T-helper 1 cell treated with Interleukin-12 subunit alpha and Interleukin-12 subunit beta and Interleukin-4 antibody, amounts not matched to agents 30 ng/mL and 1 ng/mL, for 36 hours (primary cell): ENCODE measurements around the gene SAMD5. TPM values are rescaled to one million over a fixed set of nuclear protein-coding genes. Genes with fewer than 3 reads are reported as not detected.

Source experiments
- intact Hi-C: fragments of 100-400 bp; cut with micrococcal nuclease; formaldehyde crosslinking; loops from one replicate; pipeline ENCODE4 v1.15.1; 2024
- total RNA-seq: library from RNA; stranded (reverse); gene quantifications from 2 replicates; pipeline ENCODE4 v1.2.3, GENCODE V29; 2022

SAMD5 gene
- not detected in 2 replicates for total RNA-seq

DNA sequence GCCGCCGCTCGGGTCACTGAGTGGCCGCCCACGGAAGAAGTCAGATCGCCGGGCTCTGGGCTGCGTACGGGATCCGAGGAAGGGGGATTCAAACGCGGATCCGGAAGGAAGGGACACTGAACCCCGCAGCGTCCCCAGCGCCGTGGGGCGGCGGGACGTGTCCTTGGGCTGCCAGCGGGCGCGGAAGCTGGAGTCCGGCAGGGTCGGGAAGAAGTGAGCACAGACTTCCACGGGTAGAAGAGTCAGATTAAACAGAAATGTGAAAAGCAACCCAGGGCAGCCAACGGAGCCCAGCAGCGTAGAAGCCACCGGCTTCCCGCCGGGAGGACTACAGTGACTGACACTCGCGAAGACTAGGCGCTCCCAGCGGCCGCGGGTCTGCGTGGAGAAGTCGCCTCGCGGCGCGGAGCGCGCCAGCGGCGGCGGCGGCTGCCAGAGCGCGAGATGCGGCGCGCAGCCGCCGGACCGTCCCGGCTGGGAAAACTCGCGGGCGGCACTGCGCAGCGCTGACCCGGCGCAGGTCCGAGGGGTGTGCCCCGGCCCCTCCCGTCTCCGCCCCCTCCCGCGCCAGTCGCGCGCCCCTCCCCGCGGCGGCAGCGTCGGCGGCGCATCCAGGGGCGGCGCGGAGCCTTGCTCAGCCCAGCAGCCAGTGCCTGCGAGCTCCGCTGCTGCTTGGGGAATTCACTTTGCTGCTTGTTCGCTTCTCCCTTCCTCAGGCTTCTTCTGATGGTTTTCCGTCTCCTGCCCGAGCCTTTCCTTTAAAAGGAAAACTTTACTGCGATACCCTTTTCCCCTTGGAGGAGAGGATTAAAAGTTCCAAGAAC lies at the start of gene SAMD5:
TSS of gene SAMD5 (plus strand) at position 649 of the 824 bp plus-strand sequence. CDS start 239 bp downstream, outside the sequence.
- intact Hi-C loops, result loop anchor here (5.0 to 10.0 kb wide), 2 partner anchors 464 to 653 kb away; no protein-coding TSS in a partner anchor

DNA sequence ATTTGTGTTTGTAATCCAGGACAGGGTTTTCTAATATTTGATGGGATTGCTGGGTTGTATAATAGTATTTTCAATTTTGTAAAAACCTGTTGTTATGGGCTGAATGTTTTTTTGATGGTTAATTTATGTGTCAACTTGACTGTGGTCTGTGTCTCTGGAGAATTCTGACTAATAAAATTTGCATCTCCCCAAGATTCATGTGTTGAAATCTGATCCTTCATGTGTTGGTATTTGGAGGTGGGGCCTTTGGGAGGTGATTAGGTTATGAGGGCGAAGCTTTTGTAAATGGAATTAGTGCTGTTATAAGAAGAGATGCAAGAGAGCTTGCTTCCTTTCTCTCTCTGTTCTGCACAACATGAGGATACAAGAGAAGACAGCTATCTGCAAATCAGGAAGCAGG lies 48.7 kb upstream of the SAMD5 start:
- intact Hi-C loops, result no loop called here

DNA sequence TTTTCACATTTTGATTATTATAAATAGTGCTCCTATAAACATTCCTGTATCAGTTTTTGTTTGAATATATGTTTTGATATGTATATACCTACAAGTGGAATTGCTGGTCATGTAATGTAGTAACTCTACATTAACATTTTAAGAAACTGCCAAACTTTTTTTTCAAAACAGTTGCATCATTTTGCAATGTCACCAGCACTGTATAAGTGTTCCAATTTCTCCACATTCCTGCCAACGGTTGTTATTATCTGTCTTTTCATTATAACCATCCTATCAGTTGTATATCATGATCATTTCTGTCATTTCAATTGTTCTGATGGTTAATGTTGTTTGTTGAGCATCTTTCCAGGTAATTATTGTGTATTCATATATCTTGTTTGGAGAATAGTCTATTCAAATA lies 44.8 kb upstream of the SAMD5 start:
- intact Hi-C loops, result no loop called here

DNA sequence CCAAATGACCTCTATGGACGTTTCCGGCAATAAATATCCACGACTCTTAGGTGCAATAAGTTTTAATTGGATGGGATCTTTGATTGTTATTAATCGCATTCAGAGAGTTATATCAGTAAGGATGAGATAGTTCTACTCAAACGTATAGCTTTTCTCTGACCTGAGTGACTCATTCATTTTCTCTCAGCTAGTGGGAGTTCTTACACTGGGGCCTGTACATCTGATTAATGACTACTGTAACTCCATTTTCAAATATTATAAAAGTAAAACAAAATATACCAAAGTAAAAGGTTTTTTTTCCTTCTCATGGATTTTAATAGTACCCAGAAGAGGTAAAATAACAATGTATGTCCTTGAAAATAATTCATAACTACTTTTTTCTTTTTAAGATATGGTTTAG lies 41.1 kb upstream of the SAMD5 start:
- intact Hi-C loops, result no loop called here

DNA sequence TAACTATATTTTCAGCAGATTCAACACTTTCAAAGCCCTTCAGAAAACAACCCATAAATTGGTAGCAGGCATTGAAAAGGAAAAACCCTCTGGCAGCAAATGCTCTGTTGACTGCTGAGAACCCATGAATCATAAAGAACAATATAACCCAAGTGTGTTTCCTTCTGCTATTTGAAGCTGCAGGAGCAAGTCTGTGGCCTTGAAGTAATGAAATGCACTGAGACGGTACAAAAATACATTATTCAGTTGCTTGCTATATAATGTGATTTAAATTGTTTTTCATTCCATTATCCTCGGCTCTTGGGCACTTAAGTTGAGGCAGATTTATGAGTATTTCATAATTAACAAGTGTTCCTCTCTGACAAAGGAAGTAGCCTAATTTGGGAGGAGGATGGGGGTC lies 40.6 kb upstream of the SAMD5 start:
- intact Hi-C loops, result no loop called here

DNA sequence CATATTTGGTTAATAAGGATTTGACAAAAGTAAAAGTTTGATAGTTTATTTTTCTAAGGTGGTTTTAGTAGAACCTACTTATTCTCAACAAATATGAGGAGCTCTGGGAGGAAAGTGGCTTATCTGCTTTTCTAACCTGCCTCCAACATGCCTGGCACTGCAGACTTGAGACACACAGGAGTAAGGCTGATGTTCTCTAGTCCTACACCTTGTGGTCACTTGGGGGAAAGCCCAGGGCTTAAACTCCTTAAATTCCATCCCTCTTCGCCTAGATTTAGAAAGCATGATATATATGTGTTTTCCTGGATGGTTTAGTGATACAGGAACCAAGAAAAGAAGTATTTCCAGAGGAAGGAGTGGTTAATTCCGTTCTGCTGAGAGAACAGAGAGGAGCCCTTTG lies 39.9 kb upstream of the SAMD5 start:
- intact Hi-C loops, result no loop called here

DNA sequence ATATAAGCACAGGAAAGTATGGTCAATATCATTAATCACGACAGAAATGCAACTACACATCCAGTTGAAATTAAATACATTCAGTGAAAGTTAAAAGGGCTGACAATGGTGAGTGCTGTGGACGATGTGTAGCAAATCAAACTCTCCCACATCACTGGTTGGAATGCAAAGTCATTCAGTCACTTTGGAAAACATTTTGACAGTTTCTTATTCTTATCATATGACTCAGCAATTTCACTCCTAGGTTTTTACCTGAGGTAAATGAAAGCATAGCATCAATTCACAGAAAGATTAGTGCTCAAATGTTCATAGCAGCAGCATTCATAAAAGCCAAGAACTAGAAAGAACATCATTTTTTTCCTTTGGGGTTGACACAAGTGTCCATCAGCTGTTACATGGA lies 28.6 kb upstream of the SAMD5 start:
- intact Hi-C loops, result no loop called here

DNA sequence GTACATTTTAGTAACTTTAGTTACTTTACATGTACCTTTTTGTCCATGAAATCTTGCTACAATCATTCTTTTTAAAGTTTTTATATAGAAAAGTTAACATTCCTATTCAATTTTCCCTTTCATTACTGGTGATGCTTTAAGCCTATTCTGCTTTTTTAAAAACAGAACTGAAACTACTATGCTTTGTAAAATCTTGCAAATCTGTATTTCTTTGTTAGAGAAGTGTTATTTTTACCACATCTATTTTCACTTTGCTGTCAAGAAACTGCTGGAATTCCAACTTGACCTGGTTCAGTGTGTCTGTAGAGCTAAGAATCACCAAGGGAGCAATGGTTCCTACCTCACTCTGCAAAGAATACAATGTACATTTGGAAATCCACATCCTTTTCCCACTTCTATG lies 21.8 kb upstream of the SAMD5 start:
- intact Hi-C loops, result no loop called here

DNA sequence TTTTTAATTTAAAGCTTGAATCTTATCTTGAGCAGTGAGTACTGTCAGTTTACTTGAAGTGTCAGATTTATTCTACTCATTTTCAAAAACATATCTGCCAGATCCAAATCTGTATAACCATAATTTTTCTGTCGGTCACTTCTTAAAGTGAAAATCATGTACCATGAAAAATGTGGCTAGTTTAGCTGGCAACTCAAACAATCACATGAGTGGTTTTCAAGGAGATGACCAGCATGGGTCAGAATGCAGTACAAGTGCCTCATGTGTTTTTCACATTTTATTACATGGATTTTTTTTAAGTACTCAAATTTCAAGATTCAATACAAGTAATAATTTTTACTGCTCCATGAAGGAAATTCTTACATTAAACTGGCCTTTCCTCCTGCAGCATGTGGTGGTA lies 11.0 kb upstream of the SAMD5 start:
- intact Hi-C loops, result no loop called here

DNA sequence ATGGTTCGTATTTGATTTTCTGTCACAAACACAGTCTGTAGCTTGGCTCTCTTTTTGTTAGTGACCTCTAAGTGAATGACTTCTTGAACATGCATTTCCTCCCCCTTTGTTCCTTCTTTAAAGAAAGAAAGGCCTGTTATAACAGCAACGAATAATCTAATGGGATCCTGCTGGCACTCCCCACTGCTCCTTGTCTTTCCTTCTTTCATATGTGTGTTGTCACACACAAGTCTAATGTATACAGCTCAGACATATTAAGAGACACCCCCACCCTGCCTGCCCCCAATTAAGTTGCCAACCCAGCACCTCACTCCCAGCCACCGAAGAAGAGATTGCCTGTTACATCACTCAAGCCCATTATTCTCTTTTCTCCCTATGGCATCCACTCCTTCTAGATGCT lies 4.9 kb upstream of the SAMD5 start:
- intact Hi-C loops, result loop anchor here (10.0 kb wide), 1 partner anchor 649 kb away; no protein-coding TSS in a partner anchor

DNA sequence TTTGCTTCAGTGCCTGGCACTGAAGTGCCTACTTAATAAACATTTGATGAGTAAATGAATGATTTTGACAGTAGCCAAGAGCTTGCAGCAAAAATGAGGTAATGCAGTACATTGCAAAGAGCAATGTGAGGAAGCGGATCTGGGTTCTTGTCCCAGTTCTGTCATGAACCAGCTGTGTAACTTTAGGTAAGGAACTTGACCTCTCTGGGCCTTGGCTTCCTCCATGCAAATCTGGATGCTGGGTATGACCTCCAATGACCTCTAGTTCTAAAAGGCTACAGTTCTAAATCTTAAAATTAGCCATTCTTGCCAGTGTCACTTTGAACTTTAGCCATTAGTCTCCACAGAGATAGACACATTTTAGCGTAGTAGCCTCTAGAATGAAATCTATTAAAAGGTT lies 3.6 kb upstream of the SAMD5 start:
- intact Hi-C loops, result loop anchor here (5.0 to 10.0 kb wide), 2 partner anchors 467 to 650 kb away; no protein-coding TSS in a partner anchor

DNA sequence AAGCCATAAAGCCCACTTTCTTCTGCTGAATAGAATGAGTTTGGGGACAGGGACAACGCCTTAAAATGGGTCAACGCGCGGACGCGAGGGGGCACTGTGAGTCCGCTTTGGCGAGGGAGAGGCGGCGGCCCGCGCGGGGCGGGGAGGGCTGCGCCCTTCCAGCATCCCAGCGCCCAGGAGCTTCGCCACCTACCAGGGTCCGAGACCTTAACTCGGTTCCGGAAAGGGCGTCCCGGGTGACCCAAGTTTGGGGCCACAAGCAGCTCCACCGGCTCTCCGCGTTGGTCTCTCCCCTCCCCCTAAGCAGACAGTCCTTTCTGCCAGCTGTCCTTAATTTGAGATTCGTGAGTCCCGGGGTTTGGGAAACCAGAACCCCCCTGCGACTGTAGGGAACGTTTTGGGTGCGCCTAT lies 1.8 kb upstream of the SAMD5 start:
- intact Hi-C loops, result loop anchor here (5.0 to 10.0 kb wide), 2 partner anchors 466 to 652 kb away; no protein-coding TSS in a partner anchor

DNA sequence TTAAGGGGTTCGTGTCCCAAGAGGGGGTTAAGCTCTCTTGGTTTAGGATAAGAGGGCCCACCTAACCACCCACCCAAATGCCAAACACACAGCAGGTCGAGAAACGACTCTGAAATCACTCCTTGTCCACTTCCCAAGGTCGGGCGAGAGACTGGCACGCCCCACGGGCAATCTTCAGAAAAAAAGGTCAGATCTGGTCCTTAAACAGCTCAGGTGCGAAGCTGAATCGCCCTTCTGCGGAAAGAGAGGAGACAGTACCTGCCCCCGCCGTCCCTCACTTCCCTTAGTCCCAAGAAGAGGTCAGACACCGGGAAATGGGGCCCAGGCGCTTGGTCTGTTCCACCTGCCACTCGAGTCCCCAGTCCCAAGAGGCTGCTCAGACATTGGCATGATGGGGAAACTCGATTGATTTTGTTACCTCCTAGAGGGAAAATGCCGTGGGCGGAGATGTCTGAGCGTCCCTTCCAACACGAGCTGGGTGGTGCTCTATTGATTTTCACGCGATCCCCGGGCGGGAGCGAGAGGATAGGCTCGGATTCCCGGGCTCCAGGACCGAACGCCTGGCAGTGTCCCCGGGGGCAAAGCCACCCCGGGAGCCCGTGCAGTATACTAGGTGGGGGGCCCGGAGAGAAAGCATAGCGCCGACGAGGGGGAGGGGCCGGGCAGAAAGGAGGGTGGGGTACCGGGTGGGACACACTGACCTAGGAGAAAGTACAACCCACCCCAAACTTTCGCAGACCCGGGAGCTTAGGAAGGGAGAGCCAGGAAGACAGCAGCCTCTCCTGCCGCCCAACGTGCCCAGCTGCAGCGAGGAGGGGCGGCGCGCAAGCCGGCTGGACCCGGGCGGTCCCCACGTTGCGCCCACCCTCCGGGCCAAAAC lies 1.1 kb upstream of the SAMD5 start:
- intact Hi-C loops, result loop anchor here (5.0 to 10.0 kb wide), 2 partner anchors 465 to 653 kb away; no protein-coding TSS in a partner anchor

DNA sequence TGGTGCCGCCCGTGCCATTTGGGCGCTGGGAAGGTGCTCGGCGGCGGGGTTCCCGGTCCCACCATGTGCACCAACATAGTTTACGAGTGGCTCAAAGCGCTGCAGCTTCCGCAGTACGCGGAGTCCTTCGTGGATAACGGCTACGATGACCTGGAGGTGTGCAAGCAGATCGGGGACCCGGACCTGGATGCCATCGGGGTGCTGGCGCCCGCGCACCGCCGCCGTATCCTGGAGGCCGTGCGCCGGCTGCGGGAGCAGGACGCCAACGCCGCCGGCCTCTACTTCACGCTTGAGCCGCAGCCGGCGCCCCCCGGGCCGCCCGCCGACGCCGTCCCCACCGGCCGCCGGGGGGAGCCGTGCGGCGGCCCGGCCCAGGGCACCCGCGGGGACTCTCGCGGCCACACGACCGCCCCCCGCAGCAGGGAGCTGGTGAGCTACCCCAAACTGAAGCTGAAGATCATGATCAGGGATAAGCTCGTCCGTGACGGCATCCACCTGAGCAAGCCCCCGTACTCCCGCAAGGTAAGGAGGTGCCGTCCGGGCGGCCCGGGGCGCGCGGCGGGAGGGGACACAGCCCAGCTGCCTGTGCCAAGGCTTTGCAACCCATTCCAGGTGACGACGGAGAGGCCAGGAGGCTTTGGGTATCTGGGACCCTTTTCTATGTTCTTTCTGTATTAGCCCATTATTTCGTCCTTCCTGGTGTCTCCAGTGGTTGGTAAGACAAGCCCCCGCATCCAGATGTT lies 547 bp downstream of the SAMD5 start:
- intact Hi-C loops, result loop anchor here (5.0 to 10.0 kb wide), 2 partner anchors 463 to 654 kb away; no protein-coding TSS in a partner anchor

DNA sequence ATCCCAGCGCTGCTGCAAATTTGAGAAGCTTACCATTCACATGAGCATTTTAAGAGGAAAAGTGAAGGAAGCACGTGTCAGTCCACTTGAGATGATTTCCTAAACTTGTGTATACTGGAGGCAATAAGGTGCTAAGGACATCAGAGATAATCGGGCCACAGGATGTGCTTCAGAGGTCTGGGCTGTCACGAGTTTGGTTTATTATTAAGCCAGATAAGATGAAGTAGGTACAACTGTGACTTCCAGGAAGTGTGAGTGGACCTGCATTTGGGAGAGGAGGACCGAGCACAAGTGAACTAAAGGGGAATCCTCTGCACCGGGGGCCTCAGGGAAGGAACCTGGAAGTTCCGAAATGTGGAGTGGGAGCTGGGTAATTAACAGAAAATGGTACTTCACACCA lies 1.4 kb downstream of the SAMD5 start:
- intact Hi-C loops, result loop anchor here (5.0 to 10.0 kb wide), 2 partner anchors 462 to 655 kb away; no protein-coding TSS in a partner anchor

DNA sequence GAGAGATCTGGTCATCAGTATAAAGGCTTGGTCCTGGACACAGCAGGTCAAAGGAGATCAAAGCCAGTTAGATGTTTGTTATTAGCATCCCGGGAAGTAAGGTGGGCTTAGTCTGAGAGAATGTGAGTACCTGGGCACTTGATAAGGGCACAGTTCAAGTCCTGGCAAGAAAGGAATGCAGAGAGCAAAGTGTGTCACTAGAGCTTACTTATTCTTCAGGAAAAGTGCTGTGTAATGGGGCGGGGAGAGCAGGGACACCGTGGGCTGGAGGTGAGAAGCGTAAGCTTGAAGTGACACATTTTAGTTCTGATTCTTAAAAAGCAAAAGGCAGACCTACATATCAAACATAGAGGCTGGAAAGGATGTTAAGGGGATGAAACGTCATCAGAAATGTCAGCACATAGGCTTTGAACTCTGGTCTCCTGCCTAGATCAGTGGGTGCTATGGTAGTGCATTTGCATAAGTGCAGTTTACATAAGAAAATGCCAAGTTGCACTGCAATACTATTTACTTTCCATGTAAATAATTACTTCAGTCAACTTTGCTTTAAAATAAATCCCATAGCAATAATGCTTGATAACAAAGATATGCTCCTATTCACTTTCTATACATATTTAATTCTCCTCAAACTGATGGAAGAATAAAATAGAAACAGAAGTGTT lies 2.6 kb downstream of the SAMD5 start:
- intact Hi-C loops, result no loop called here

DNA sequence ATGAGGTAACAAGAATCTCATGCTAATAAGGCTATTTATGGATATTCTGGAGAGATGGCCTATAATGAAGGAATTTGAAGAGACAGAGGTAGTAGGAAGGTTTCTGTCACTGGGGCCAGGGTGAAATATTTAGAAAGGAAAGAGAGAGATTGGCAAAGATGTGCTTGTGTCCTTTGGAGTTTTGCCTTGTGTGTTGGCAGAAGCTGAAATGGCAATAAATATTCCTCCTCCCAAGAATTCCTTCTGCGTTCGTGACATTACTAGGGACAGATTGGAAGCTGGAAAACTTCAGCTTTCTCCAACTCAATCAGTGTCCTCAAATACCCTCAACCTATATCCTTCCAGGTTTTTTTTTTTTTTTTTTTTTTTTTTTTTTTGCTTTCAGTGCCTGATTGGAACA lies 6.3 kb downstream of the SAMD5 start:
- intact Hi-C loops, result no loop called here

DNA sequence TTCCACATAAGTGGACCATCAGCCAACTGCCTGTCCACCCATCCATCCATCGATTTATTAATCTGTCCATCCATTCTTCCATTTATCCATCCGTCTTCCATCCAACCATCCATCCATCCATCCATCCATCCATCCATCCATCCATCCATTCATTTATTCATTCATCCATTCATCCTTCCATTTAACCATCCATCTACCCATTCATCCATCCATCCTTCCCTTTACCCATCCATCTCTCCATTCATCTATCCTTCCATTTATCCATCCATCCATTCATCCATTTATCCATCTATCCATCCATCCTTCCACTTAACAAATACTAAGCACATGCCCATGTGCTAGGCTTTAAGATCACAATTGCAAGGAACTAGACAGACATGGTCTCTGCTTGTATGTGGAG lies 6.8 kb downstream of the SAMD5 start:
- intact Hi-C loops, result no loop called here

DNA sequence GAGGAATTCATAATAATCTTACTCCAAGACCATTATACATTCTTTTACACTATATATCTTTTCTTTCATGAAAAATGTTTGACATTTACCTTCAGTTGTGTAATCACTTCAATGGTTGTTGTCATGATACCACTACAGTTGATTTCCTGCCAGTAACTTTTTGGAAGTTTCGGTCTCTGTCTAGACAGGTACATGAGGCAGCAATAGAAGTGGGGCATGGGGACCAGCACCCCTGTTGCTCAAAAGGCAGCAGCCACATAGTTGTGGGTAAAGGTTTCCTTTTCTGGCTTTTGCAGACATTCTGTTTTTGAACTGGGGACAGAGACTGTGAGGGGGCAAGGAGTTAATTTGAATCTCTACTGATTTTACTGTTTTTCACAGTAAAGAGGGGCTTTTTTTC lies 14.1 kb downstream of the SAMD5 start:
- intact Hi-C loops, result no loop called here

DNA sequence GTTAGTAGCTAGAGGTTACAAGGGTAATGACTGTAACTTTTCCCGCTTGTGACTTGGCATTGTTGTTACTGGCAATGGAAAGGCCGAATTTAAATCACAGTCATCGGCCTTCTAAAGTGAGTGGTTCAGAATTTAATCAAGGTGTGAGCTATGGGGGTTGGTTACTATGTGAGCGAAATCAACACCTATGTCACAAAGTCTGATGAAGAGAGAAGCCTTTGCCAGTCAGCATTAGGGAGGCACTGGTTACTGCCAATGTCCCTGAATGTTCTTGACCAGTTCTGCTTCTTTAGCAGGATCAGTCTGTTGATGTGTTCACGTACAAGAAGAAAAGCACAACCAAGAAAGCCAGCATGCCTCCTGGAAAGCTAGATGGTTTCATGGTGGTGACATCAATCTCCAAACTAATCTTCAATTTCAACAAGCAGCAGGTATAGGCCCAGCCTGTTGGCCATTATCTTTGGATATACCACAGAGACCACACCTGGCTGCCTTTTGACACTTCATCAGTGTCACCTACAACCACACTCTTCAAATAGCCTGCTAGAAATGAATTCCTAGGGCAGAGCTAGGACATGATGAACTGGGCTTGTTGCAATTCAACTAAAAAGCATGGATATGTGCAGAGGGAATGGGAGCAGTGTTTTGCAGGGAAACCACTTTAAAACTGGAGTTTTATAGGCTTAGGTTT lies 17.2 kb downstream of the SAMD5 start:
- intact Hi-C loops, result no loop called here
